HG03439 (cell line): Measurements from ENCODE around the gene DOK6.

Experiments
- ATAC-seq: cut with Tn5 transposase; IDR thresholded peaks from one replicate; pipeline ENCODE4 v1.9.1; 2021; ENCODE audit warnings: mild to moderate bottlenecking, moderate library complexity; ENCODE audit not compliant: unreplicated experiment

Gene DOK6

GRCh38 chr18:69432847-69433246 is 32.2 kb downstream of the DOK6 start:
- no peak for ATAC-seq

GRCh38 chr18:69435000-69435399 is 34.3 kb downstream of the DOK6 start:
- ATAC-seq = no peak

DNA sequence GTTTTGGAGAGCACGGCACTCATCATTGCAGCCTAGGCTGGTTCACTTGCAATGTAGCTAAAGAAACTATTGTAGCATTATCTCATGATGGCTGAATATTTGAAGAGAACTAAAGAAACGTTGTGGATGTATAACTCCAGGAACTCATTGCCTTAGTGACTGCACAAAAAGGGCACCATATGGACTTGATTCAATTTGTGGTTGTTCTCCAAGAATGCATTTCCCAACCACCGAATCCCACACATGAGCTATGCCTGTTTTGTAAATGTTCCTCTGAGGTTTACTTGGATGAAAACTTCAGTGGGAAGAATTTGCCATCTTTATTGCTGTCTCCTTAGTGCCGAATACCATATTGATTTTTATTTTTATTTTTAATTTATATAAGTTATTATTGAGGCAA is 43.5 kb downstream of the DOK6 start:
- no peak for ATAC-seq

DNA sequence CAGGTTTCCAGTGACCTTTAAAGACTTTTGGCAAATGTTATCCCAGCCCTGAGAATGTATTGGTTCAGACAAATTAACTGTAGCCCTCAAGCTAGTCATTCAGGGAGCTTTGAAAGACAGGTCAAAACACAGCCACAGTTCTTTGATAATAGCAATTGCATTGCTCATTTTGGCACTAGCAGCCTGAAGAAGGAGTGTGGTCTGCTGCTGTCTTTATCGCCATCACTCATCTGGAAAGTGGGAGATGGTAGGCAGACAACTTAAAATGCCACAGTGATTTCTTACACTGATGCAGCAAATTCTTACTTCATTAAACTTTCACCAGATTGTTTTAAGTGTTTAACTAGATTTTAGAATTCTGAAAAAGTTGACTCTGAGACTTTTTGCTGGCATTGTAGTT is 47.2 kb downstream of the DOK6 start:
- ATAC-seq = no peak

DNA sequence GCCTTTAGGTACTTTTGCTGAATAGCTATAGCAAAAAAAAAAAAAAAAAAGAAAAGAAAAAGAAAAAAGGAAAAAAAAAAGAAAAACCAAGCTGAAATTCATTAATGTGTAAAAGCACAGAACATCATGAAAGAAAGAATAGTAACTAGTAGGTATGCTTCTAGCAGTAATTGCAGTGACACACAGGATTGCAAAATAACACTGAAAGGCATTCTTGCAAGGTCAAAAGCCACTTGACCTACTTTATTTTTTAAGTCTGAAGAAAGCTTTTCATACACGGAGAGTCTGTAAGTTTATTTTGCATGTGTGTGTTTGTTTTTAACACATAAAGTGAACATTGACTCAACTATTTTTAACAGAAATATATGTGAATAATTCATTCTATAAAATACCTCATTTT is 54.4 kb downstream of the DOK6 start:
- no peak for ATAC-seq

DNA sequence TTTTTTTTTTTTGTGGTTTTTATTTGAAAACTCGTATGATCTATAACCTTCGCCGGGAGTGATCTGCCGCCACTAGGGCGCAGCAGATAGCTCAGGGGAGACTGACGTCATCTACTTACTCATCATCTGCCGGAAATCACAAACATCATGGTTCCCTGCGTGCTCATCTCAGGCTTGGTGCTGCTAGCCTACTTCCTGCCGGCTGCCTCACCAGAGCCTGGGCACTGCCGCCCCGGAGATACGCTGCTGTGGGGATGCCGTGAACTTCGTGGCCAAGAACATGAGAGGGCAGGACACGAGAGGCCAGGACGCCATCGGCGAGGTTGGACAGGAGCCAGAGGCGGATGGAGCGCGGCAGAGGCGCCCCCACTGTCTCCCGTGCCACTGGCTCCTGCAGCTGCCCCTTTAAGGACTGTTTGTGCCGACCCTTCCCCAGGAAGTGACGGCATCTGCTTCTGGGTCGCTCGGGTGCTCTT is 68.8 kb downstream of the DOK6 start:
- ATAC-seq = no peak

DNA sequence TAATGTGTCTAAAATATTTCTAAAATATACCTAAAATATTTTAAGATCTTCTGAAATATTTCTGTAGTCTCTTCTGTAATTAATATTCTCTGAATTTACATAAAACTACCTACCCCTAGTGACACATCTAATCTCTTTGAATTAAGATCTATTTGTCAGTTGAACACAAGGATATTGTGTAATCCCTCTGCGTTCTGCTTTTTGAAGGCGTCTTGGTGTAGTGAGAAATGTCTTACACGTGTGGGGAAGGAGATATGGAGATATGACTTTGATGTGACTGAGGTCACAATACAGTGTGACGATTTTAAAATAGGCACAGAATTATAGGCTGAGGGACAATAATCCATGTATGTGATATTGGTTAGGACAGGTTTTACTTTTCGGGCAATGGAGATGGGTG is 79.8 kb downstream of the DOK6 start:
- ATAC-seq = no peak

GRCh38 chr18:69483574-69483973 is 82.9 kb downstream of the DOK6 start:
- ATAC-seq = no peak

DNA sequence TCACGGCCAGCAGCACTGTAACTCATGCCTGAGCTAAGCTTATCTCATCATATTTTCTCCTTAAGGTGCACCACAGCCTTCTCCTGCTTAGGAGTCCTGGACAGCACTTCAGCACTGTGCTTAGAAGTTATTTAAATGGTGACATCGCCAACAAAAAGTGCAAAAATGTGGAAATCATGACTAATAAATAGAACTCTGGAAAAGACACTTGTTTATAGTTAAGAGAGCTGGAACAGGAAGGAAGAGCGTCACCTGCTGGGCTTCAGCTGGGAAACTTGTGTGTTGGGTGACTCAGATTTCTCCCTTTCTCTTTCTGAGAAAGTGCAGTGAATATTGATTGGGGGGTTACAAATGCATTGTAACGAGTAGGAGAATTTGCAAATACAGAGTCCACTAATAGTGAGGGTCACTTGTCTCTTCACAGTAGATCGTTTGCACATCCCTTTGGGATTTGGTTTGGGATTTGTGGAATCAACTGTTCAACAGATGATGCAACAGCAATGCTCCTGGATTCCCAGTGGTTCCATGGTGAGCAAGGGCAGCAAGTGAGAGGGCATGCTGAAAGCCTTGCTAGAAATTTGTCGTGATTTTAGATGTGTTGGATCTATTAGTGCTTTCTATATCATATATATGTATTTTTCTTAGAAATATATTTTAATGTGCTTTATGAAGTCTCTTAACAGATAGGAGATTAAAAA is 84.2 kb downstream of the DOK6 start:
- ATAC-seq = no peak

- ATAC-seq = no peak
Measured at GRCh38 chr18:69487488-69488394, 87.1 kb downstream of the DOK6 start.

GRCh38 chr18:69490072-69490471 is 89.4 kb downstream of the DOK6 start:
- ATAC-seq = no peak

GRCh38 chr18:69490813-69491212 is 90.1 kb downstream of the DOK6 start:
- no peak for ATAC-seq

- no peak for ATAC-seq
Measured at GRCh38 chr18:69491576-69491975, 90.9 kb downstream of the DOK6 start.

- no peak for ATAC-seq
Measured at GRCh38 chr18:69492861-69493260, 92.2 kb downstream of the DOK6 start.

DNA sequence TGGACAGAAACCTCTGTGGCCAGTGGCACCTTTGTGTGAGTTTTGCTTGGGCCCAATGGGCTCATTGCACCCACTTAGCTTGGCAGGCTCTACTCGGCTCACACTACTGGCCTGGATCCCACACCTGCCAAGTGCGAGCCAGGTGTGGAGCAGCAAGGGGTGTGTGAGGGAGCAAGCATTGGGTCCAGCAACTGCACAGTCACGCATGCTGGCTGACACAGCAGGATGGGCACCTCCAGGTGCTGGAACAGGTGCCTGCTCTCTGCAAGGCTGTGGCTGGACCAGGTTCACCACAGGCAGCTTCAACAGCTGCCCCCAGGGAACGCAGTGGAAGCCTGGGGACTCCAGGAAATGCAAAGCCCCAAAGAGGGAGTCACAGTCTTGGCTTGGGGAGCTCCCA is 94.2 kb downstream of the DOK6 start:
- no peak for ATAC-seq

GRCh38 chr18:69495338-69495737 is 94.7 kb downstream of the DOK6 start:
- ATAC-seq = no peak

- no peak for ATAC-seq
Measured at GRCh38 chr18:69495841-69496533, 95.3 kb downstream of the DOK6 start.

GRCh38 chr18:69518989-69519388 is 118.3 kb downstream of the DOK6 start:
- ATAC-seq = no peak

DNA sequence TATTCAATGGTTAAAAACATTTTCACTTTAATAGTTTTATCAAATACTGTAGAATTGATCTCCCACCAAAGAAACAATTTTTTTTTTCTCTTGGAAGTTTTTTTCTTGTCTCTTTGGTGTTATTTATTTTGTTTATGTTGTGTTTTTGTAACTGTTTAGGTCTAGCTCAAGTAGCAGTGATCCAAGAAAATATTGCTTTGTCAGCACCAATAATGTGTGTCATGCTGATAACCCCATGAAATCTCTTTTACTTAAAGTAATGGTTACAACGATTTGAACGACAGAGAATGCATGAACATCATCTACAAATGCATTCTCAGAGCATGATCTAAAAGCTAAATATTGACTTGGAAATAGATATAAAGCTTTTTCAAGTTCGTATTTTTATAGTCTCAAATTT is 122.9 kb downstream of the DOK6 start:
- ATAC-seq = no peak

DNA sequence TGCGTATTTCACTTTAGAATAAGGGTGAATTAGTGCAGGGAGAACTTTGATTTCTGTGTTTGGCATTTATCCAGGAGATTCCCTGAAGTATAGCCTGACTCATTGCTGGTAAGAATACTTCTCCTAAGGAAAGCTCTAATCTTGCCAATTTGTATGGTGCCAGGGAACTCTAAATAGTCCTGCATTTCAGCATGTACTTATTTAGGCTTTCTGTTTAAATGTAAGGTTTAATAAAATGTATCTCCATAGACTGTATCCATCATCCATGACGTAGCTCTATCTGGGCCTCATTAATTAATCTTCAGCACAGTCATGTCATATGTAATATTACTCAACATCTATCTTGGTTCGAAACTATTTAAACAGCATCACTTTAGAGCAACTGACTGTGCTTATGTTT is 127.7 kb downstream of the DOK6 start:
- ATAC-seq = no peak

DNA sequence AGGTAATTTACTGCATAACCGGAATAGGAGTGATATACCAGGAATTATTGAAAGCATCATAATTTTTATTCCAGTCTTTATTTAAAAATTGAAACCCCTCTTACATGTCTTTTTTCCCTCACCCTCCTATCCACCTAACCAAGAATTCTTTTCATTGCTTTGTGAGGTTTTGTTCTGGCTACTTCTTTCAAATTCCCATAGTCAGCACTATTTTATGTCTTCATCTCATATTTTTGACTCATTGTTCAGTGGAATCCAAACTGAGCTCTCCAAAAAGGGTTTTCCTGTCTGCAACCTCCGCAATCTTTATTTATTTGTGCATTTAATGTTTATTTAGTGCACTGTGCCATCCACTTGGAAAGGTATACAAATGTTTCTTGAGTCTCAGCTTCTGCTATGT is 128.5 kb downstream of the DOK6 start:
- no peak for ATAC-seq

GRCh38 chr18:69531973-69532372 is 131.3 kb downstream of the DOK6 start:
- ATAC-seq = no peak
